Dermis blood vessel endothelial cell (primary cell): ENCODE data around the gene RELA. TPM values are rescaled to one million over a fixed set of nuclear protein-coding genes. Genes with fewer than 3 reads are reported as not detected.

Experiments
- DNase-seq: peaks from one replicate; pipeline ENCODE4 v3.0.0; 2010
- total RNA-seq: library from RNA; depleted of rRNA; stranded (reverse); fragments of >200 nt; gene quantifications from 2 replicates; pipeline ENCODE4 v1.2.3, GENCODE V29; 2014

Gene RELA
- total RNA-seq, 1 donor from 2014 or later: 17.7 TPM

DNA sequence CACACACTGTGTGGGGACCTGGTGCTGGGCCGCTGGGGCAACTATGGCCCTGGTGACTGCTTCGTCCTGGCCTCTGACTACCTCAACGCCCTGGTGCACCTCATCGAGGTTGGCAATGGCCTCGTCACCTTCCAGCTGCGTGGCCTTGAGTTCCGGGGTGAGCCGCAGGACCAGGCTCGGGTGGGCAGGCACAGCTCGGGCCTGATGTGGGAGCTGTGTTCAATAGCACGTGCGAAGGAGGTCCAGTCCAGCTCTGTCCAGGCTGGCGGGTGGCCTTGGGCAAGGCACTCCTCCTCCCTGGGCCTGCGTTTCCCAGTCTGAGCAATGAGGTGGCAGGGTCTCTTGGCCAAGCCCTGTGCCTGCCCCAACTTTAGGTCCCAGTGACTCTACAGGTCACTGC, 33.1 kb downstream of the RELA start:
- no peak for DNase-seq

DNA sequence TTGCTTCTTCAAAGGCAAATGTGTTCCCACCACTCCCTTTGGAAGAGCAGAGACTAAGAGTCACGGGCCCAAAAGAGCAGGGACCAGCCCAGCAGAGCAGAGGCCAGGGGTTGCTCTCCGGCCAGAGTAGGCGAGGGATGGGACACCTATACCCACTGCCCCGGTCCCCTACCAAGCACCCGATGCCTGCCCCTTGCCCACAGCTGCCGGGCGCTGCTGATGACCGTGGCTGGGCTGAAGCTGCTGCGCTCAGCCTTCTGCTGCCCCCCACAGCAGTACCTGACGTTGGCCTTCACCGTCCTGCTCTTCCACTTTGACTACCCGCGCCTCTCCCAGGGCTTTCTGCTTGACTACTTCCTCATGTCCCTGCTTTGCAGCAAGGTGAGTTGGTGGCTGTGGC, 35.5 kb downstream of the RELA start:
- no peak for DNase-seq

- DNase-seq: peak; percentile 86
These were observed 36.9 kb downstream of the RELA start for GRCh38 chr11:65625628-65626342.

DNA sequence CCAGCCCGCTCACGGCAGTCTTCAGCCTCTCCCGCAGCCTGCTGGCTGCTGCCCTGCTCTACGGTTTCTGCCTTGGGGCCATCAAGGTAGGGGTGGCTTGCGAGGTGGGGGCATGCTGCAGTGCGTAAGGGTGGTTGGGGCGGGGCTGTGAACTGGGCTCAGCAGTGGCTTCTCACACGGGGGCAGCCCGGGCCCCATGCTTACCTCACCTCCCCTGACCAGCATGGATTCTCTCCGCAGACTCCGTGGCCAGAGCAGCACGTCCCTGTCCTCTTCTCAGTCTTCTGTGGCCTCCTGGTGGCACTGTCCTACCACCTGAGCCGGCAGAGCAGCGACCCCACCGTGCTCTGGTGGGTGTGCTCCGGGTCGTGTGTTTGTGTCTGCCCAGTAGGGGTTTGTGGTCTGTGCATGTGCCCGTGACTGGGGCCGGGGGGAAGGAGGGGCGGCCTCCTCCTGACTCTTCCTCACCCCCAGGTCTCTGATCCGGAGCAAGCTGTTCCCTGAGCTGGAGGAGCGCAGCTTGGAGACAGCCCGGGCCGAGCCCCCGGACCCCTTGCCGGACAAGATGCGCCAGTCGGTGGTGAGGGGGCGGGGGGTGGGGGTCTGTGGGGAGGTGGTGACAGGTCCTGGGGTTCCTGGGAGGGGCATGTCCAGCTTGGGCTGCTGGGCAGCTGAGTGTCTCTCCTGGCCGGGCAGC, 37.6 kb downstream of the RELA start:
- DNase-seq: no peak

DNA sequence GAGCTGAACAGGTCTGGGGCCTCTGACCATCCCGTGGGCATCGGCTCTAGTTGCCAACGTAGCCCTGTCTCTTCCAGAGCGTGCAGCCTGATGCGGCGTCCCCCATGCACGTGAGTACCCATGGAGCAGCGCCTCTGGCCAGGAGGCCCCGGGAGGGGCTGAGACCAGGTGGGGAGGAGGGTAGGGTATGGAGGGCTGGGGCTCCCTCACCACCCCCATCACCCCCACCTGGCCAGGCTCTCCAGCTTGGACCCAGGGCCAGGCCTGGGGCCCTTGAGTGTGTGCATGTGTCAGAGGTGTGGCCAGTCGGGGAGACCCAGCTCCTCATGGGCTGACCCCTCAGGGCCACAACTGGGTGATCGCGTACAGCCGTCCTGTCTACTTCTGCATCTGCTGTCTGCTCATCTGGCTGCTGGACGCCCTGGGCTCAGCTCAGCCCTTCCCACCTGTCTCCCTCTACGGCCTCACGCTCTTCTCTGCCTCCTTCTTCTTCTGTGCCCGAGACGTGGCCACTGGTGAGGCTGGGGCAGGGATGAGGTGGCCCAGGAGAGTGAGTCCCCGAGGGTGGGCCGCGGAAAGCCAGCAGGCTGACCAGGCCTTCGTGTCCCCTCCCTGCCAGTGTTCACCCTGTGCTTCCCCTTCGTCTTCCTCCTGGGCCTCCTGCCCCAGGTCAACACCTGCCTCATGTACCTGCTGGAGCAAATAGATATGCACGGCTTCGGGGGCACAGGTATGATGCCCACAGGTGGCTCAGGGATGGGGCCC, 38.7 kb downstream of the RELA start:
- no peak for DNase-seq

- DNase-seq: no peak
These were observed 39.5 kb downstream of the RELA start for GRCh38 chr11:65623177-65623576.

GRCh38 chr11:65622011-65622410, 40.7 kb downstream of the RELA start:
- no peak for DNase-seq

- DNase-seq: no peak
These were observed 41.3 kb downstream of the RELA start for GRCh38 chr11:65621460-65621859.

GRCh38 chr11:65620666-65621065, 42.0 kb downstream of the RELA start:
- DNase-seq: no peak

DNA sequence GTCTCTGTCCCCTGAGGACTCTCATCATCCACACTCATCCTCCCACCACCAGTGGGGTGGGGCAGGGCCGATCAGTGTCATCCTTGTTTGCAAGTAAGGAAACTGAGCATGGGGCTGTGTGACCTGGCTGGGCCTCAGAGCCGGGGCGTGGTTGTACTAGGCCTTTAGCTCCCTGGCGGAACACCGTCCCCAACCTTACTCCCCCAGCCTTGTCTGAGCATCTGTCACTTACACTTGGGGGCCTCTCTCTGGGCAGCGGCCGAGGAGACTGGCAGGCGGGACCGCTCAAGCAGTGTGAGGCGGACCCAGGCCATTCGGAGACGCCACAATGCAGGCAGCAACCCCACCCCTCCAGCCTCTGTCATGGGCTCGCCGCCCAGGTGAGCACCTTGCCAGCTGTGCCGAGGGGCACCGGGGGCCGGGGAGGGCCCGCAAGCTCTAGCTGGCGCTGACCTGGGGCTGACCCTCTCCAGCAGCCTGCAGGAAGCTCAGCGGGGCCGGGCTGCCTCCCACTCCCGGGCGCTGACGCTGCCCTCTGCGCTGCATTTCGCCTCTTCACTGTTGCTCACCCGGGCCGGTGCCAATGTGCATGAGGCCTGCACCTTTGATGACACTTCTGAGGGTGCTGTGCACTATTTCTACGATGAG, 43.3 kb downstream of the RELA start:
- no peak for DNase-seq

GRCh38 chr11:65618763-65619162, 44.0 kb downstream of the RELA start:
- no peak for DNase-seq

DNA sequence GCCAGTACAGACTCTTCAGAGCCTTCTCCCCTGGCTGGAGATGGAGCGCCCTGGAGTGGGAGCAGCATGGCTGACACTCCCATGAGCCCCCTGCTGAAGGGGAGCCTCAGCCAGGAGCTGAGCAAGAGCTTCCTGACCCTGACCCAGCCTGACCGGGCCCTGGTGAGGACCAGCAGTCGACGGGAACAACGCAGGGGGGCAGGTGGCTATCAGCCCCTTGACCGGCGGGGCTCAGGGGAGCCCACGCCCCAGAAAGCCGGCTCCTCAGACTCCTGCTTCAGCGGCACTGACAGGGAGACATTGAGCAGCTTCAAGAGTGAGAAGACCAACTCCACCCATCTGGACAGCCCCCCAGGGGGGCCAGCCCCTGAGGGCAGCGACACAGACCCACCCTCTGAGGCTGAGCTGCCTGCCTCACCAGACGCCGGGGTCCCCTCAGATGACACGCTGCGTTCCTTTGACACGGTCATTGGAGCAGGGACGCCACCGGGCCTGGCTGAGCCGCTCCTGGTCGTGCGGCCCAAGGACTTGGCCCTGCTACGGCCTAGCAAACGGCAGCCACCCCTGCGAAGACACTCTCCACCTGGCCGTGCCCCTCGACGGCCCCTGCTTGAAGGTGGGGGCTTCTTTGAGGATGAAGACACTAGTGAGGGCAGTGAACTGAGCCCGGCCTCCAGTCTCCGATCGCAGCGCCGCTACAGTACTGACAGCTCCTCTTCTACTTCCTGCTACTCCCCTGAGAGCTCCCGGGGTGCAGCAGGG, 44.5 kb downstream of the RELA start:
- DNase-seq: no peak

DNA sequence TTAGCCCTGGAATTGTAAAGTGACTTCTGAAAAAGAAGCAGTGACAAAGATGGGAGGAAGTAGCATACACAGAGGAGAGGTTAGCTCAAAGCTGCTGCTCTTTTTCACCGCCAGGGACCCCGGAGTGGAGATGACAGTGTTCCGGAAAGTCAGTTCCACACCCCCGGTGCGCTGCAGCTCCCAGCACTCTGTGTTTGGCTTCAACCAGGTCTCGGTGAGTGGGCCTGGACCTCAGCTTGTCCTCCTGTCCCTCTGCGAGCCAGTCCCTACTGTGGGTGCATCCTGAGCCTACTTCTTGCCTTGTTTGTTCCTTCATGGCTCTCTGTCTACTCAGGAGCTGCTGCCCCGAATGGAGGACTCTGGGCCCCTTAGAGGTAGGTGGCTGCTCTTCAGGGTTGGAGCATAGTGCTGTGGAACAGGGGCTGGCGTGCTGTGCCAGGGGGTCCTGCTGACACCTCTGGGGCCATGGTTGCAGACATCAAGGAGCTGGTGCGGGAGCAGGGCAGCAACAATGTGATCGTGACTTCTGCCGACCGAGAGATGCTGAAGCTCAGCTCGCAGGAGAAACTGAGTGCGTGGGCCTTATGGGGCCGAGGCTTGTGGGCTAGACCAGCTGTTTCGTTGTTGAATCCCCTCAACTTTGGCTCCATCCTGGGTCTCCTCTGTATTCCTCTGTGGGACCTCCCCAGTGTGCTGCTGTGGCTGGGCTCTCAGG, 45.4 kb downstream of the RELA start:
- DNase-seq: no peak

- no peak for DNase-seq
These were observed 46.1 kb downstream of the RELA start for GRCh38 chr11:65616575-65617001.

DNA sequence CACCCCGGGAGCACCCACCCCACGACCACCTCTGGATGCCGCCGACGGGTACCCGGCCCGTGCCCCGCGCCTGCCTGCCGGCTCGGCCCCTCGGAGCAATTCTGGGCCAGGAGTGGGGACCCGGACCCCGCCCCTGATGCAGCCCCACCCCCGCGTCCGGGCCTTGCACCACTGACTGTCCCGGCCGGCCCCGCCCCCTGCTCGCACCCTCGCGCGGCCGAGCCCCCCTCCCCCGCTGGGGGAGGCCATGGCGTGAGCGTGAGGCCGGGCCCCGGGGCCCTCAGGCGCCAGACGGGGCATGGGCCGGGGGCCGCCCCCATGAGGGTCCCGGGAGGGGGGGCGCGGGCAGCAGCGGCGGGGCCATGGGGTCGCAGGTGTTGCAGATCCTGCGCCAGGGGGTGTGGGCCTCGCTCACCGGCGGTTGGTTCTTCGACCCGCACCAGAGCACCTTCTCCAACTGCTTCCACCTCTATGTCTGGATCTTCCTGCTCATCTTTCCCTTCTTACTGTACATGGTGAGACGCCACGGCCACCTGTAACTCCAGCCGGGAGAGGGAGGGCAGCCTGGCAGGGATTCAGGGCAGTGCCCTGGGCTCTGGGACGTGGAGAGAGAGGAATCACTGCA, 46.7 kb downstream of the RELA start:
- DNase-seq: peak; percentile 39

DNA sequence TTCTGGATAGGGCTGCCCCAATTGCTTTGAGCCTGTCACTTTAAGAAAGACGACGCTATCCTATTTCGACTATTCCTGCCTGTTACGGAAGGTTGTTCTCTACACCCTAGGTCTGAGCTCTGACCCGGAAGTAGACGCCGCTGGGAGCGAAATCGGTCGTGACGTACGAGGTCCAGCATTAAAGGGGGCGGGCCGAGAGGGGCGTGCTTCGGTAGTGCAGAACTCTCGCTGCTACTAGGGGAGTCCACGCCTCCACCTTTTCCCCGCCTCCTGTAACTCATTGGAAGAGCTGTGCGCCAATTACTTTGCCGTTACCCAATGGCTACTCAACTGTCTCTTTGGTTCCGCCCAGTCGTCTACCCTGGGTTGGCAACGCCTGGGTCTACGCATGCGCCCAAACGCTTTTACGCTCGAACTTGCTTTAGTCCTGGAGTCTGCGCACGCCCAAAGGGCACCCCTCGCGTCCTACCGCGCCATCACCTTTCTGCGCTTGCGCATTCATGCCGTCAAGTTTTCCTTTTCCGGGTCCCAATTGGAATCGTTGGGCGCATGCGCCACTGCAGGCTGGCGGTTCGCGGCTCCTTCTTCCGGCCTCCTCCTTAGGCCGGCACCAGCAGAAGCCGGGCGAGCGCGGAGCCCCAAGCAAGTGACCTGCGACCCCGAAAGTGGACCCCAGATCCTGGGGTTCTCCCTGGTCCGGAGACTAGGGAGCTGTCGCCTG, 47.3 kb downstream of the RELA start, which contains the start of gene PCNX3:
TSS of gene PCNX3 (plus strand) at position 548 of the 721 bp plus-strand sequence. CDS start 536 bp downstream, outside the sequence.
- DNase-seq: peak; percentile 100

GRCh38 chr11:65613091-65613928, 49.4 kb downstream of the RELA start:
- DNase-seq: peak; percentile 36

- no peak for DNase-seq
These were observed 50.0 kb downstream of the RELA start for GRCh38 chr11:65612691-65613090.
